Kidney glomerular epithelial cell (primary cell): ENCODE measurements around the gene NEDD4L.
"Not testable (repeated sequence)": the region's sequence is repeated elsewhere in the genome, so short reads cannot be mapped to it uniquely, and the experiment has no call there.

Experiments used
- DNase-seq: peaks from one replicate; lab custom pipeline; 2025; lab: John Stamatoyannopoulos, UW

The NEDD4L gene

DNA sequence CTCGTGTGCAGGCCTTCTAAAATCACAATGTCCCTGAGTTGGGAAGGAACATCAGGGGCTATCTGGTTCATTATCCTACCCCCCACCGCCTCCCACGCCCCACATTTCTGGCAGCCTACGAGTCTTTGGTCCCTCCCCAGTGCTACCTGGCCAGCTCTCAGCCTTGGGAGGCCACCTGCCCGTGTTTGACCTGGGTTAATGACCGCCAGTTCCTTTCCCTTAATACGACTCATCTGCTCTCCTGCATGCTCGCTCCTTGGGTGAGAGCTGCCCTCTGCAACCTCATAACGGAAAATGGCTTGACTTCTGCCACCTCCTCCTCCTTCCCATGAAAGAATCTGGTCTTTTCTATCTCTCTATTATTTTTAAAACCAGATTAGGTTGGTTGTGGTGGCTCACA lies 112.5 kb downstream of the NEDD4L start:
- DNase-seq: no peak

DNA sequence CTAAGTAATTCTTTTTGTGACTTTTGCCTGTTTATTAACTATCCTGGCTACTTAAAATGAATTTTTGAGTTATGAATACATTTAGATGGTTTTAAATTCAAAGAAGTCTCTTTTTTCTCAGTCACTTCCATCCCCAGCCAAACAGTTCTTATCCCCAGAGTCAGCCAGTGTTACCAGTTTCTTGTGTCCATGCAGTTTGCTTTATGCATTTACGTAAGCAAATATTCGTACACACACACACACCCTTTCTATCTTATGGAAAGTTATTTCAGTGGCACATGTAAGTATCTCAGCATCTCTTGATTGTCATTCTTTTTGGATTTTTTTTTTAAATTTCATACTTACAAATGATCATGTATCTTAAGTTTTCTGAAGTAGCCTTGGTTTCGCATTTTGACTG lies 113.2 kb downstream of the NEDD4L start:
- DNase-seq: no peak

DNA sequence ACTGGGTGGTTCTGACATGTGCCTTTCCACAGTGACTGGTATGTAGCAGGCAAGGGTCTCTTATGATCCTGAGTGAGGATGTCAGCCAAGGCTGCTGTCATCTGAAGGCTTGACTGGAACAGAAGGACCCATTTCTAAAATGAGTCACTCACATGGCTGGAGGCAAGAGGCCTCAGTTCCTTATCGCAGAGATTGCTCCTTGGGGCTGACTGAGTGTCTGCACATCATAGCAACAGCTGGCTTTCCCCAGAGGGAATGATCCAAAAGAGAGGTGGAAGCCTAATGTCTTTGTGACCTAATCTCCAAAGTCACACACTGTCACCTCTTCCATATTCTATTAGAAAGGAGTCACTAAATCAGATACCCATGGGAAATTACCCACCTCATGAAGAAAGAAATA lies 114.0 kb downstream of the NEDD4L start:
- DNase-seq: no peak

DNA sequence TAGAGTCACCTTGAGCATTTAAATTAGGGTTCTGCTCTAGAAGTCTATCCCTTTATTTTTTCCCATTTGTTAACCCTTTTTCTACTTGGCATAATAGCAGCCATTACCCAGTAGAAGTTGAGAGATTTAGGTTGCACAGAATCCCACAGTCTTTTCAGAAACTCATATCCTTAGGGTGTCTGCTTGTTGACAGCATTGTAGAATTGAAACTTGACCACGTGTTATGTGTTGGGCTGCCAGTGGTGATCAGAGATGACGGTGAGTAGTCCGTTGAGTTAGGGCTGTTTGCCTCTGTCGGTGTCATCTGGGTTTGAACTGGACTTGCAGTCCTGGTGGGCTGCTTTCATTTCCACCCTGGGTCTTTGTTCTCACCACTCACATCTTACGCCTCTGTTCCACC lies 114.4 kb downstream of the NEDD4L start:
- DNase-seq: no peak

DNA sequence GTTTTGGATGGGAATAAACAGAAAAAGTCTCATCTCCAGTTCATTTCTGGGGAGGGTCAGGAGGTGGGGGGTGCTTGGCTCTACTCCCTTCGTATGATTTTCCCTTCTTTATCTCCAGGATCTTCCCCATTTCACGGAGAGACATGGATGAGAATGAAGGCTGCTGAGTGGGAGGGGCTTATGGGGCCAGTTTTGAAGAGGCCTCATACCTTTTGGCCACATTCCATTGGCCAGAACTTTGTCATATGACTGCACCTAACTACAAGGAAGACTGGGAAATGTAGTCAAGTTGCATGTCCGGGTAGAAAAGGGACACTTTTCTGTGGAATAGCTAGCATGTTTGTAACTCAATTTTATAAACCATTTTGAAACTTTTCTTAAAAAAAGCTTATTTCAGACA lies 117.6 kb downstream of the NEDD4L start:
- DNase-seq: no peak

DNA sequence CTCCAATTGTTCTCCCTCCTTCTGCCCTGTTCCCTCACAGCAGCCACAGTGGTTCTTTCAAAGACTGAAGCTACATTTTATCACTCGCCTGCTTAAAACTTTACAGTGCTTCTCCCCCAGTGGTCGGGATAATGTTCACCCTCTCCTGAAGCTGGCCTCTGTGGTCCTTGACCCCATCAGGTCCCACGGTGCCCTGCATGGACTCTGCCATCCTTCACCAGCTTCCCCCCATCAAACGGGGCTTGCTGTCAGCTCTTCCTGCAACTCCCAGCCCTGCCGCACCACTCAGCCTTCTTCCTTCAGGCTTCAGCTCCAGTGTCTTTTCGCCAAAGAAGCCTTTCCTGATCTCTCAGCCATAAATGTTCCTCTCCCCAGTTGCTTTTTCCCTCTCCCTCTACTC lies 118.1 kb downstream of the NEDD4L start:
- DNase-seq: no peak

DNA sequence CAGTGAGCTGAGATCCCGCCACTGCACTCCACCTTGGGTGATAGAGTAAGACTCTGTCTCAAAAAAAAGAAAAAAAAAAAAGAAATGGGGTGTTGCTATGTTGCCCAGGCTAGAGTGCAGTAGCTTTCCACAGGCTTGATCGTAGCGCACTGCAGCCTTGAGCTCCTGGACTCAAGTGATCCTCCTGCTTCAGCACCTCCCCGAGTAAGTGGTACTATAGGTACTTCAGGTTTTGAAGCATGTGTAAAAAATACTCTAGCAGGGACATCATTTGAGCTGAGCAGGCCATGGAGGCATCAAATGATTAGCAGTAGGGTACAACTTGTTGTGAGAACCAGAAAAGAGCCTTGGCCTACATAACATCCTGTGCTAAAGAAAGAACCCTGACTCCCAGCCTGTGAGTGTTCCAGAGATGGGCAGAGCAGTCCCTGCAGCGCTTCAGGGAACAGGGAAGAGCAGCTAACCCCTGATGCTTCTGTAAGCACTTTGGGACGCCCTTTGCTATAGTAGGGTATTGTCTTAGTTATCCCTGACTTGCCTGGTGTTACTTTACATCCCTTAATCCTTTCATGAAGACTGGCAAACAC lies 119.1 kb downstream of the NEDD4L start:
- no peak for DNase-seq

DNA sequence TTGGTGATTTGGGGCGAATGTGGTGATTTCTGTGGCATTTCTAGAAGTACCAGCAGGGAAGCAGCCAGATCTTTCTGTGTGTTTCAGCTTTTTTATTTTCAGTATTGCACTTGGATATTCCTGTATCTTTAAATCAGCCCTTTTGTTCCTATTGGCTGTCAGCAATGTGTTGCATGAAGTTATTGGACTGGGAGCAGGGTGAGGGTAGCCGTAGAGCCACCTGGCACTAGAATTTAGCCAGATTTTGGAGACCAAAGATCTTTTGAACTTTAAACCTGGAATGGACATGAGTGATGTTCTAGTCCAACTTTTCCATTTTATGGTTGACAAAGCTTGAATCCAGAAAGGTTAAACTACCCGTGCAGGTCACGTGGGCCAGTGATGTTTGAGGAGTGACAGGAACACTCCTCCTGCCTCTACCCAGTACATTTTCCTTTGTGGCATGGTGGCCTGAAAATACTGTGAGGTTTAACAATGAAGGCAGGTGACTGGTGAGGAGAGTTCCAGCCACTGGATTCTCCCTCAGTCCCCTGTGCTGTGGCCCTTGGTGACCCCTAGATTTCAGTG lies 122.3 kb downstream of the NEDD4L start:
- DNase-seq: no peak

DNA sequence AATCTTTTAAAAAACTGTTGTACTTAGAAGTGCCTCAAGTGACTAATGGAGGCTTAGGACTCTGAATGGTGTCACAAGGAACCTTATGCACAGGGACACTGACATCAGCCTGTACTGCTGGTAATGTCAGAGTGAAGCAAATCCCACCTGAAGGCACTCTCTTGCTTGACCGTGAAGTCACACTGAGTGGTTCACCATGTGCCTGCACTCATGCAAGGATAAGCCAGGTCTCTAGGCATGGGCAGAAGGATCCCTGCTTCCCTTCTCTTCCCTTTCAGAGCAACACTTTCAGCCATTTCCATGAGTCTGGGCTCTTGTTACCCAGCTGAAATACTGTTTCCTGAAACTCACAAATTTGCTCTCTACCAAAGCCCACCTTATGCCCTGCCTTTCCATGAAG lies 123.0 kb downstream of the NEDD4L start:
- no peak for DNase-seq

DNA sequence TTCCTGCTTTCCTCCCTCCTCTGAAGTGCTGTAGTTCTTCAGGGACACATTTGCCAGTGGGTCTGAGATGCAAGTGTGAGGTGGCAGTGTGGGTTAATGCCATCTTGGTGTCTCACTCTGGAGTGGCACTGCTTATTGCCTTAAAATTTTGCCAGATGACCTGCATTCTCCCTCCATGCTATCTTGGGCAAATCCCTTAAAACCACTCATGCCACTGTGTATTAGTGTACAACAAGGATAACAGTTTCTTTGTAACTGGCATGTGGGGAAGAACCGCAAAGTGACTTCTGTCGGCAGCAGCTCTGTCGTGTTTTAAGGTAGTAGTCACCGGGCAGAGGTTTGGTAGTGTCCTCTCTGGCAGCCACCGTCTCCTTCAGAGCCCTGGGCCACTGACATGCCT lies 124.2 kb downstream of the NEDD4L start:
- DNase-seq: no peak

DNA sequence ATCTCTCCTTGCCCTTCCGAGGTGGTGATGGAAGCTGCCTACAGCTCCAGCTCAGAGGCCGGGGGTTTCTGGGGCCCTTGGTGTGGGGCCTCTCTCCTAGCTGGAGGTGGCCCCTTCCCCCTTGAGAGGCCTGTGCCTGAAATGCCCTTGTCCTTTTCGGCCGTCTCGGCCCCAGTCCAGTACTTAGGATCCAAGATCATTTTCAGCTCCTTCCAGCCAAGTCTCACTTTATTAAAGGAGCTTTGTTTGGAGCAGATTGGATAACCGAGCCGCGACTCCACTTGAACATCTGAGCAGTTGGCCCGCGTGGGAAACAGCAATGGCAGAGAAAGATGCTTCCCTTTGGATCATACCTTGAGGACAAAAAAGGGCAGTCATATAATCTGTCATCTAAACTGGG lies 125.0 kb downstream of the NEDD4L start:
- no peak for DNase-seq

DNA sequence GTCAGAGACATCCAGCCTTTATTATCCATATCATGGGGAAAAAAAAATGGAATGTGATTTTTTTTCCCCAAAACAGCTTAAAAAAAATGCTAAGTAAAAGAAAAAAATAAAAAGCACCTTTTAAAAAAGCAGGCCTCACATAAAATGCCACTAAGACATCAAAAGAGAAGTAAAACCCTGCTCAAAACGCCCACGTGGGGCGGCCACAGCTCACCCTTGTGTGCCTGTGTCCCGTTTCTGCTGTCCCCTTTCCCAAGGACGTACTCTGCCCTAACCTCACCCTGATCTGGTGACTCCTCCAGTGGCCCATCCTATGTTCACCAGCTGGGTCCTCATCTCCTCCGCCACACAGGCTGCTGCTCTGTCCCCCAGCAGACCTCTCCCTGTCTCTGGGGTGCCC lies 125.4 kb downstream of the NEDD4L start:
- no peak for DNase-seq

DNA sequence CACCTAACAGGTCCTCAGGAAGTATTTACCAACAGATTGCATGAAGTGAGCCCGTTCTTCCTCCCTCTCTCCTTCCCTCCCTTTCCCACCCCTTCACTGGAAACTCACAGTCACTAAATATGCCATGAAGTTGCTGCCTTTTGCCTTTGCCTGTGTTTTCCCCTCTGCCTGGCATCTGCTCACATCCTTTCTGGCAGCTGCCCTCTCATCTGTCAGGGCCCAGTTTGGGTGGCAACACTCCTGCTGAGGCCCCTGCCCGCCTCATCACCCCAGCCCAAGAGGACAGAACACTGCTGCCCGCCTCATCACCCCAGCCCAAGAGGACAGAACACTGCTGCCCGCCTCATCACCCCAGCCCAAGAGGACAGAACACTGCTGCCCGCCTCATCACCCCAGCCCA lies 126.0 kb downstream of the NEDD4L start:
- DNase-seq: not testable (repeated sequence)

DNA sequence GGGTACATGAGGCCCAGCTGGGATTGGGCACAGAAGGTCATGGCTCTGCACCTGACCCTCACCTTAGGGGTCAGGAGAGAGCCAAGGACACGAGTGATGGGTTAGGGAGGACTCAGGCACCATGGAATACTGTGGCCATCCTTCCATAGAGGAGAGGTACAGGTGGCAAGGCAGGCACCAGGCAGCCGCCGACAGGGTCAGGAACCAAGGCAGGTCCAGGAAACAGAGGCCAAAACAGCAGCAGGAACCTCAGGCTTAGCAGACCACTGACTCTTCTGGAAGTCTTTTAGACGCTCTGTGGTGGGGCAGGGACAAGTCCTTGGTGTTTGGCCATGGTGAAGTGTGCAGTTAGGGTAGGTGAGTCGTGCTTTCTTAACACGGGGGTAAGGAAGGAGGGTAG lies 128.0 kb downstream of the NEDD4L start:
- DNase-seq: no peak

DNA sequence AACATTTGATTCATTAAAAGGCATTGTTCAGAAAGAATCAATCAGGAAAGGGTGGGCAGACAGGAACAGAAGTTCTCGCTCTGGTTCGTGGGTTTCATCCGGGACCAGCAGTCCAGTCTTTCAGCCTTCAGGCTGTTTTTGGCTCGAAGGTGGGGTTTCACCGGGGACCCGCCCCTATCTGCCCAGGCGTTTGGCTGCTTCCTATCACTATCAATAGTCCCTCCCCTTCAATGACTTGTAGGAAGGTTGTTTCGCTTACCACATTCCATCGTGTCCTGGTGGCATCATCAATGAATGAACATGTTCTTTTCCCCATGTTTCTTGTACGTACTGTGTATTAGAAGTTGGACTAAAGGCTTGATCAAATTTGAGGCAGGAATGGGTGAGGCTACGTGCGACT lies 130.3 kb downstream of the NEDD4L start:
- no peak for DNase-seq

DNA sequence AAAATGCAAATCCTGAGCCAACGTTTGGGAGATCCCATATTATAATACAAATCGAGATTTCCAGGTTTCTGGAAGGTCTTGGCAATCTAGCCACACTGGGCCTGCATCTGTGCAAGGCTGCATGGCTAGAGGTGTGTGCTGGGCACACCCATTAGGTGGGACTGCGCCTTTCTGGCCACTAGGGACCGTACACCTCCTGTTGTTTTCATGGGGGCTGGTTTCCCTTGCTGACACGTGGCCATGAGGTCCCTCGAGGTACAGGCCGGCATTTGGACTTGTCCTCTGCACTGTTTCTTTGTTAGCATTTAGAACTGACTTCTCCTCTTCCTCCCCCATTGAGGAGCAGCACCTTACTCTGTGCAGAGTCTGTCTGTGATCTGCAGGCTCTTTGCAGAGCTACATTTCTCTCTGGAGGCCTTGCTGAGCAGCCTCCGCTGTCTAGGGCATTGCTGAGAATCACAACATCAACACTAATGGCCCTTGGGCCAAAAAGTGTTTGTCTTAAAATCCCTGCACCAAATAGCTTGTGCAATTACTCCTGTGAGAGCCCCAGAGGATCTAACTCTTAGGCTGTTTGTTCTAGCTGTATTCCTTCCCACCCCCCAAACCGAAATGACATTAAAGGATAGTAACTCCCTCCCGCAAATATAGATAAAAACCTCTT lies 131.2 kb downstream of the NEDD4L start:
- no peak for DNase-seq

DNA sequence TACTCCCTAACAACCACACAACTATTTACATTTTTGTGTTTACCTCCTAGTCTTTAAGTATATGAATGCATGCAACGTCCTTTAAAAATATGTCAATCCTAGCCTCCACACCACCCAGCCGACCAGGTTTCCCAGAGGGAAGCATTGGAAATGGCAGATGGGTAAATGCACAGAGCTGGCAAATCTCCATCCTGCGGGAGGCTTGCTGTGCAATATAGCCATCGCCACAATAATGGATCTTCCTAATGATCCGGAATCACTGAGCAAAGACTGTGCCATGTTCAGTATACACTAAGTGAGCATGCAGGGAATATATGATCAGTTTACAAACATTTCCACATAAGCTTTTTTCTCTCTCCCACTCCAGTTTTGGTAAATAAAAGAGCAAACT lies 131.8 kb downstream of the NEDD4L start:
- DNase-seq: no peak

DNA sequence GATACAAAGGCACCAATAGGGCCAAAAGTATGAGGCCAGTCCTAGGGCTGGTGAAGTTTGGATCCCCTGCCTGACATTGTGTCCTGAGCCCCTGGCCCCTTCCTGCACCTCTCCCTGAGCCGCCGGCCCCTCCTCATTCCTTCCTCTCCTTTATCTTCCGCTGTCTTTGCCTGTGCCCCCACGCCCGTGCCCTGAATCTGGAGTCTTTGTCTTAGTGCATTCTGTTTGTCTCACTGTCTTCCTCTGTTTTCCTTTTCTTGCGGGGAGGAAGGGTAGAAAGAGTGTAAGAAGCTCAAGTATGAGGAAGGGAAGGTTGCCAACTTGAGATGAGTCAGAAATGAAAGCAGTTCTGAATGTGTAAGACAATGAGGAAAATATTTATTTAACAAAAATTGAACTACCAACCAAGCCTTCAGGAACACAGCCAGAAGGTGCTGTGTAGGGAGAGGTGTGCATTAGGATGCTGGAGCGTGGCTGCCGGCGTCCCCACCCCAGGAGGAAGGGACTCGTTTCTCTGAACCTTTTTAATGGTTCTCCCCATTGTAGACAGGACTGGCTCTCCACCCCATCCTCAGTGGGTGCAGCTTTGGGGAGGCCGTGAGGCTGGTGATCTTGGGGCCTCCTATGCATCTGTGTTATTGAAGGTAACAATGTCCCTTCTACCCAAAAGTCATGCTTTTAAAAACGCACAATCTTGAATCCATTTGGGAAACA lies 133.1 kb downstream of the NEDD4L start:
- DNase-seq: peak; percentile 84

DNA sequence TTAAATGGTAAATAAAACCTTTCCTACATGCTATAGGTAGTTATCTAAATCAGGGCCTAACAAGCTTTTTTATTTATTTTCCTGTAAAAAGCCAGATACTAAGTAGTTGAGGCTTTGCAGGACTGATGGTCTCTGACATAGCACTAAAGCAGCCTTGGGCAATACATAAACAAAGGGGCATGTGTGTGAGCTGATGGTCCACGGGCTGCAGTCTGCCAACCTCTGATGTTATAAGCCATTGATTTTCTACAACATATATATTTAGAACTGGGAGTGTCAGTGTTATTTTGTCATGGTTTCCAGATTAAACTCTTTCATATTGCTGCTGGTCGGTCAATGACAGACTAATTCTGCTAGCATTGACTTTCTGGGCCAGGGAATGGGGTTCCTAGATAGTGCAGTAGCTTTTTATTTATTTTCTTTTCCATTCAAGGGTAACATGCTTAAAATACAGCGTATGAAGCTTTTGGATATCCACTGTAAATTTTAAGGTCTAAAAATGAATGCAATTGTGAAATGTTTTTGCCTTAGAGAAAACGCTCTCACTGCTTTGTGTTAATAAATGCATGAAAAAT lies 134.0 kb downstream of the NEDD4L start:
- DNase-seq: no peak

DNA sequence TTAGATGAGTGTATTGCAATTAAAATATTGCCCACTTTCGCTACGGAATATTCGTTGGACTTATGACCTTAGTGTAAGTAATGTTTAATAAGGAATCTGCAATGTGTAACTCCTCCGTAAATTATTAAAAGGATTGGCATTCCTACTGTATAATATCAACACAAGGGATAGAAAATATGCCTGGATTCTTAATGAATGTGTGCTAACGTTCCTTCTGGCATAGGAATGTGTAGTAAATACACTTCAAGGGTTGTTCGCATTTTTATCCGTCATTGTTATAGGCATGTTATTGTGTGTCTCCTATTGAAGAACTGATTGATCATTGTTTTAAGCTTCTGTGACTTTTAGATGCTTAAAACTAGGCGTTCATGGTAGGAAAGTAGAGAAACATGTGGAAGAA lies 134.5 kb downstream of the NEDD4L start:
- DNase-seq: peak; percentile 90

DNA sequence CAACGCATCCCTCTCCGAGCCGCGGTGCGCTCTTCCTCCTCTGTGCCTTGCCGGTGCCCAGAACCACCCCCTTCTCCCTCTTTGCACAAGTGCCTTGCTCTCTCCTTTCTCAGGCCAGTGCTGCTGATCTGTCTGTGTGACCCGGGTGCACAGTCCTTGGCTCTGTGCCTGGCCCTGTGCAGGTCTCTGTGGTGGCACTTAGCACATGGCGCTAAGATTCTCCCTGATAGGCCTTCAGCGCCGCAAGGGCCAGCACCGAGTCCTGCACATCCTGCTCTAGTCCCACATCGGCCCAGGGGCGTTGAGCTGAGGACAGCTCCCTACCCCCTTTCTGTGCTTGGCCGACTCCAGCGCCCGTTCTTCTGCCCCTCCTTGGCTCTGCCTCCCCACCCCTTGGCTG lies 136.1 kb downstream of the NEDD4L start:
- DNase-seq: no peak

DNA sequence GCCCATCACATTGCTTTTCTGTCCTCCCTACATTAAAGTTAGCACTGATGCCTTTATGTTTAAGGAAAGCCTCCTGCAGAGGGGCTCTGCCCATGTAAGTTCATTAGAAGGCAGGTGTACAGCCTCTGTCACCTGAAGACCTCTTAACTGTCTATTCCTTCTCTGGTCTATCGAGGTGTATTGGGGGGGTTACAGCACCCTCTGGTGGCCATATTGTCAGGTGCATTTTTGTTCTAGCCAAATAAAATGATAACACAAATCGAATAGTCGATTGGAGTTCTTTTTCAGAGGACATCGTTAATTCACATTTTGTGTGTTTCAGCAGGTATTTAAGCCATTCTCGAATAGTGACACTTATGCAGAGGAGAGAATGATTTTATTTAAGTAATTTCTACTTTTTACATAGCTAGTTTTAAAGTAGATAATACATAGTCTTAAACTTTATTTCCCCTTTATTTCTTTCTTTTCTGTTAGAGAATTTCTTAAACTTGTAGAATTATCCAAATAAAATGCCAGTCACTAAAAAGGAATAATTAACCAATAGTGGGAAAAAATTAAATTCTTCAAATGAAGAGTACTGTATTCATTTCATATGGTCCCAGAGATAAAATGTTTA lies 136.8 kb downstream of the NEDD4L start:
- peak; percentile 44 for DNase-seq

DNA sequence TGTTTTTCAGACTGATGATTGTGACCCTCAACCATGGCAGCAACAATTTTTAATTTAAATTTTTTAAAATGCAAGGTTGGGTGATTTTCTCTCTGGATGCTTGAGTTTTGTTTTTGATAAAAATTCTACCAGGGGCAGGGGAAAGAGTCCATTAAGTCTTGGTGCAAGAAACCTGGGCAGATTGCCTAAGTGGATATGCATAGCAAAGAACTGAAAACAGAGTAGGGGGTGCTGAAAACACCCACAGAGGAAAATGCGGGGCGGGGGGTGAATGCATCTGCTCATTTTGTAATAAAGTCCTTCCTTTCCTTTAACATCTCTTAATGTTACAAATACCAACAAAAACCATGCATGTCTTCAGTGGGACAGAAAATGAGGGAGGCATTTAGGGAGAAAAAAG lies 138.0 kb downstream of the NEDD4L start:
- DNase-seq: no peak
